Endodermal cell (in vitro differentiated cells): ENCODE results near the gene ATF7. TPM values are rescaled to one million over a fixed set of nuclear protein-coding genes. Genes with fewer than 3 reads are reported as not detected.

Experiments
- DNase-seq: peaks from one replicate; pipeline ENCODE4 v3.0.0-alpha.2; 2017
- H3K27ac ChIP-seq: 2 replicates; pipeline ENCODE4 v1.5.1; 2013; ENCODE audit warnings: mild to moderate bottlenecking, low read depth, low read length, moderate library complexity
- H3K27me3 ChIP-seq: 2 replicates; pipeline ENCODE4 v1.6.1; 2013; ENCODE audit warnings: mild to moderate bottlenecking, low read length, moderate library complexity; ENCODE audit not compliant: insufficient read depth, control insufficient read depth, poor library complexity, severe bottlenecking
- H3K36me3 ChIP-seq: 2 replicates; pipeline ENCODE4 v1.7.0; 2013; ENCODE audit warnings: mild to moderate bottlenecking, low read length, moderate library complexity; ENCODE audit not compliant: control insufficient read depth, insufficient read depth
- H3K4me1 ChIP-seq: one replicate; pipeline ENCODE4 v1.7.0; 2013; ENCODE audit warnings: low read length; ENCODE audit not compliant: control insufficient read depth, insufficient read depth
- H3K4me3 ChIP-seq: 2 replicates; pipeline ENCODE4 v1.5.1; 2013; ENCODE audit warnings: mild to moderate bottlenecking, low read length, moderate library complexity
- H3K9ac ChIP-seq: 2 replicates; pipeline ENCODE4 v1.6.1; 2013; ENCODE audit warnings: mild to moderate bottlenecking, low read length, moderate library complexity; ENCODE audit not compliant: poor library complexity, severe bottlenecking; ENCODE audit errors: extremely low read depth
- H3K9me3 ChIP-seq: 2 replicates; pipeline ENCODE4 v1.6.1; 2013; ENCODE audit warnings: mild to moderate bottlenecking, low read length, moderate library complexity; ENCODE audit not compliant: control insufficient read depth
- H3K27ac Mint-ChIP-seq: 2 replicates; pipeline ENCODE4 v1.8.0; 2020; ENCODE audit warnings: mixed read lengths
- H3K27me3 Mint-ChIP-seq: 2 replicates; pipeline ENCODE4 v1.8.0; 2021; ENCODE audit warnings: mild to moderate bottlenecking, mixed read lengths; ENCODE audit not compliant: insufficient read depth
- H3K36me3 Mint-ChIP-seq: 2 replicates; pipeline ENCODE4 v1.8.0; 2020; ENCODE audit warnings: low read depth, mixed read lengths
- H3K4me1 Mint-ChIP-seq: 2 replicates; pipeline ENCODE4 v1.8.0; 2020; ENCODE audit warnings: mixed read lengths
- H3K4me3 Mint-ChIP-seq: 2 replicates; pipeline ENCODE4 v1.8.0; 2020; ENCODE audit warnings: mild to moderate bottlenecking, moderate library complexity, mixed read lengths
- H3K9me3 Mint-ChIP-seq: 2 replicates; pipeline ENCODE4 v1.8.0; 2020; ENCODE audit warnings: mild to moderate bottlenecking, mixed read lengths
- CTCF ChIP-seq: fragments of 200-600 bp; sonication (generic); conservative IDR thresholded peaks from 2 replicates; pipeline ENCODE4 v1.5.0; 2021; ENCODE audit warnings: antibody characterized with exemption, mild to moderate bottlenecking
- WGBS, 2 experiments: methylation state at CpG; one replicate each; pipeline versions ENCODE4 v1.1.5 to v1.1.7; 2013; ENCODE audit warnings: missing lambda C conversion rate in 2 of 2, mixed read lengths in 1 of 2; ENCODE audit not compliant: insufficient coverage in 1 of 2, insufficient read length in 1 of 2; 5-methylcytosine and 5-hydroxymethylcytosine counted together
- total RNA-seq, 2 donors: library from RNA; stranded (reverse); fragmentation: NEBNext Ultra II Directional in 1 of 2; extraction: Animal tissue kit (Norgen Biotek cat#: 25700) in 1 of 2; gene quantifications; 2 replicates in 1 of 2; 3 replicates in 1 of 2; pipeline ENCODE4 v1.2.1, GENCODE V29; 2021

The ATF7 gene
- total RNA-seq, 2 donors from 2014 or later = 29.0 to 36.6 TPM

DNA sequence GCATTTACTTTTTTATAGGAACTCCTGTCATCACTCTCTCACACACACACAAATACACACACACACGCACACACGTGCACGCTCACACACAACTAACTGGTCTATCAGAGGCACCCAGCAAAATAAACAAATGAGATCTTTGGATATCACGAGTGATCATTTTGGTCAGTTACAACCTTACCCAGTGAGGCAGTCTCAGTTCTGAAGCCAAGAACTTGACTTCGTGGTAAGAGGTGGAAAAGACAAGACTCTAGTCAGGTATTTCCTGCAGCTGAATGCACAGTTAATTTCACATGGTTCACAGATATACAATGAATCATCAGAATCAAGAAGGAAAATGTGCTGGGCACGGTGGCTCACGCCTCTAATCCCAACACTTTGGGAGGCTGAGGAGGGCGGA lies 39.4 kb downstream of the ATF7 start:
- no peak for DNase-seq
- Histone ChIP-seq H3K4me3 (no peak overlapping the region), H3K27me3 (no peaks in the 10 kb centered on the region), H3K36me3 (peaks cover 4% of the 10 kb centered on the region), H3K4me1 (peaks cover 4% of the 10 kb centered on the region), H3K9me3 (peaks cover 24% of the 10 kb centered on the region), H3K9ac (no peak overlapping the region), H3K27ac (no peak overlapping the region)
- Mint-ChIP-seq H3K4me1 (peaks cover 13% of the 10 kb centered on the region), H3K36me3 (peaks cover 21% of the 10 kb centered on the region), H3K9me3 (peaks cover 23% of the 10 kb centered on the region), H3K27ac (no peak overlapping the region), H3K4me3 (no peak overlapping the region), H3K27me3 (no peaks in the 10 kb centered on the region)
- WGBS, 2 experiments = 92 to 97% methylated on average over 8 of the region's 8 CpGs
- TF ChIP-seq CTCF = no peak

DNA sequence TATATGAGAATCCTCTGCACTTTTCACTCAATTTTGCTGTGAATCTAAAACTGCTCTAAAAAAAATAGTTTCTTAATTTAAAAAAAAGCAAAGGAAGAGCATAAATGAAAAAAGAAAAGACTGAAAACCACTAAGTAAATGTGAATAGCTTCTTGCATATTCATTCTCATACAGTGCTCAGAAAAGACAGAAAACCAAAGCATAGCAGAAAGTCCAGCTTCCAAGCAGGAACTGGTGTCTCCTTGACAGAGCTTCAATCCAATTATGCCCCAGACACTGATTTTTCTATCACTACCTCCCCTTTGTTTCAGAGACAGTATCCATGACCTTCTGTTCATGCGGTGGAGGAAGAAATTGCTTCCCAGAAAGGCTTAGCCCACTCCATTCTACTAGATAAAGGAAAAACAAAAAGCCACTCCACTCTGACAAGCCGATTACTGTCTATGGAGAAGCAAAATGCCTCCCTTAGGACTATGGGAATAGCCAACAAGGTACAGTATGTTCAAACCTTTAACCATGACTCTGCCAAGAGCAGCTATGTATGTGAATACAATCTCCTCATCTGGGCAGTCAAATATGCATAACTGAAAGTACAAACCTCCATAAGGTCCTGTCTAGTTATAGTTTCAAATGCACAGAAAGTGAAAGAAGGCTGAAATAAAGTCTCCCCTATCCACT lies 40.6 kb downstream of the ATF7 start:
- 96 to 100% methylated on average over 1 to 2 of the region's 2 CpGs for WGBS, 2 experiments
- Mint-ChIP-seq H3K36me3 (peaks cover 21% of the 10 kb centered on the region), H3K9me3 (peaks cover 23% of the 10 kb centered on the region), H3K4me3 (no peak overlapping the region), H3K27me3 (no peaks in the 10 kb centered on the region), H3K27ac (no peak overlapping the region), H3K4me1 (peaks cover 5% of the 10 kb centered on the region)
- Histone ChIP-seq H3K9me3 (peaks cover 24% of the 10 kb centered on the region), H3K27ac (no peak overlapping the region), H3K4me3 (no peak overlapping the region), H3K9ac (no peak overlapping the region), H3K27me3 (no peaks in the 10 kb centered on the region), H3K4me1 (no peaks in the 10 kb centered on the region), H3K36me3 (peaks cover 4% of the 10 kb centered on the region)
- TF ChIP-seq CTCF = no peak
- no peak for DNase-seq

DNA sequence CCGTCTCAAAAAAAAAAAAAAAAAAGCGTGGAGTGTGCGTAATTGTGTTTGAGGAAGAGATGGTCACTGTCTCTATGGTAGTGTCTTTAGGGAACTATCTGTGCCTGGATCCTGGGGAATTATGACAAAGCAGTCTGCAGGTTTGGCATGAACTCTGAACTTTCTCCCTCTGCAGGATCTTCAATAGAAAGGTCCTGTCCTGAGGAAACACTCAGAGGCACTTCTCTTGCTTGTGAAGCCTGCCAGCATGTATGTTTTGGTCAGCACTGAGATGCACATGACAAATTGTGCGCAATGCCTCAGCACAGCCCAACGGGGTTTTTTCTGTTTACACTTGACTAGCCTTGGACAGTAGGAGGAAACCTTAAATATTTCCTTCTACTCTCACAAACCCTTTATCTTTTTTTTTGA lies 46.6 kb downstream of the ATF7 start:
- peaks cover 28% of the 10 kb centered on the region for H3K36me3 Mint-ChIP-seq
- no peak overlapping the region for H3K27ac Mint-ChIP-seq
- Histone ChIP-seq H3K4me1 (no peaks in the 10 kb centered on the region), H3K27ac (no peak overlapping the region), H3K36me3 (peaks cover 7% of the 10 kb centered on the region), H3K9ac (no peak overlapping the region), H3K4me3 (no peak overlapping the region), H3K27me3 (no peaks in the 10 kb centered on the region), H3K9me3 (peaks cover 17% of the 10 kb centered on the region)
- WGBS, 2 experiments = 96% methylated on average over 3 to 5 of the region's 5 CpGs
- no peak overlapping the region for H3K4me3 Mint-ChIP-seq
- TF ChIP-seq CTCF = no peak
- peaks cover 17% of the 10 kb centered on the region for H3K9me3 Mint-ChIP-seq
- no peaks in the 10 kb centered on the region for H3K27me3 Mint-ChIP-seq
- no peak for DNase-seq
- H3K4me1 Mint-ChIP-seq = peaks cover 7% of the 10 kb centered on the region
